Stimulated activated CD4-positive, alpha-beta T cell treated with anti-CD3 and anti-CD28 coated beads, Interleukin-1b, Interleukin-23, amount 100 ng/mL, for 48 hours (primary cell): ENCODE results near the gene SCARF1.
"Not testable (repeated sequence)": the region's sequence is repeated elsewhere in the genome, so short reads cannot be mapped to it uniquely, and the experiment has no call there.

ENCODE experiments used
- DNase-seq: peaks from one replicate; pipeline ENCODE4 v3.0.0-alpha.2; 2020

SCARF1 gene, protein sequence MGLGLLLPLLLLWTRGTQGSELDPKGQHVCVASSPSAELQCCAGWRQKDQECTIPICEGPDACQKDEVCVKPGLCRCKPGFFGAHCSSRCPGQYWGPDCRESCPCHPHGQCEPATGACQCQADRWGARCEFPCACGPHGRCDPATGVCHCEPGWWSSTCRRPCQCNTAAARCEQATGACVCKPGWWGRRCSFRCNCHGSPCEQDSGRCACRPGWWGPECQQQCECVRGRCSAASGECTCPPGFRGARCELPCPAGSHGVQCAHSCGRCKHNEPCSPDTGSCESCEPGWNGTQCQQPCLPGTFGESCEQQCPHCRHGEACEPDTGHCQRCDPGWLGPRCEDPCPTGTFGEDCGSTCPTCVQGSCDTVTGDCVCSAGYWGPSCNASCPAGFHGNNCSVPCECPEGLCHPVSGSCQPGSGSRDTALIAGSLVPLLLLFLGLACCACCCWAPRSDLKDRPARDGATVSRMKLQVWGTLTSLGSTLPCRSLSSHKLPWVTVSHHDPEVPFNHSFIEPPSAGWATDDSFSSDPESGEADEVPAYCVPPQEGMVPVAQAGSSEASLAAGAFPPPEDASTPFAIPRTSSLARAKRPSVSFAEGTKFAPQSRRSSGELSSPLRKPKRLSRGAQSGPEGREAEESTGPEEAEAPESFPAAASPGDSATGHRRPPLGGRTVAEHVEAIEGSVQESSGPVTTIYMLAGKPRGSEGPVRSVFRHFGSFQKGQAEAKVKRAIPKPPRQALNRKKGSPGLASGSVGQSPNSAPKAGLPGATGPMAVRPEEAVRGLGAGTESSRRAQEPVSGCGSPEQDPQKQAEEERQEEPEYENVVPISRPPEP

GRCh38 chr17:1645207-1646171 lies at the start of gene SCARF1:
Gene SCARF1, minus strand, starts transcription at chr17:1645732. Its CDS starts 35 bp downstream, at chr17:1645697.
- DNase-seq: no peak

GRCh38 chr17:1693339-1693738 lies 47.8 kb upstream of the SCARF1 start:
- DNase-seq: no peak

- DNase-seq: no peak
Measured at GRCh38 chr17:1690544-1691221, 45.2 kb upstream of the SCARF1 start.

GRCh38 chr17:1688405-1688804 lies 42.9 kb upstream of the SCARF1 start:
- DNase-seq: not testable (repeated sequence)

- DNase-seq: no peak
Measured at GRCh38 chr17:1686086-1686485, 40.6 kb upstream of the SCARF1 start.

DNA sequence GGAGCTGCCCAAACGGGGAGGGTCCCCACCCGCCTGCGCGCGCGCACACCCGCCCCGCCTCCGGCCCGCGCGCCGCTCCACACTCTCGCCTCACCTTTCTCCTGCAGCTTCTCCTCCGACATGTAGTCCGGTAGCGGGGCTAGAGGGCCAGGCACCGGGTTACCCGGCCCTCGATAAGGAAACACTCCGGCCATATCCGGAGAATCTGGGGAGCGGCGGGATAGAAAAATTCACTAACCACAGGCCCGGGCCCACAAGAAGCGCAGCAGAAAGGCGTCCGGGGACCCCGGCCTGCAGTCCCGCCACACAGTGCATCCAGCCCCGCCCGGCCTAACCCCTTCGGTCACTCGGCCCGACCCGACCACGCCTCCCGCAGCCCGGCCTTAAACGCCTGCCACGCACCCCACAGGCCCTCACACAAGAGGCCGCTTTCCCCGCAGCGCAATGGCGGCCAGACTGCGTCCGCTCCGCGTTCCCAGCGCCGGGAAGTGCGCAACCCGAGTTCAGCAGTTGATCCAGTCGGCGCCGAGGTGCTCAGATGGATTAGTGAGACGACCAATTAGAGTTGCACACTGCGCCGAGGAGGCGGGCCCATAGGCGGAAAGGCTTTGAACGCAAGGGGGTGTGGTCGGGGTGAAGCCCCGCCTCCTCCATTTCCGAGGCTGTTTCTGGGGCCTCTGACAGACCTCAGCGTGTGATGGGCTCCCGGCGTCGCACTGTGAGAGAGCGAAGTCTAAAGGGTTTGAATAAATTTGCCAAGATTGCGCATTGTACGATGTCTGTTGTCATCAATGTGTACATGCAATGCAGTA lies 39.1 kb upstream of the SCARF1 start, which contains the start of gene PRPF8:
TSS of gene PRPF8 (minus strand) at position 490 of the 812 bp plus-strand sequence. CDS start at position 194, 296 bp downstream.
- DNase-seq: peak; percentile 98

GRCh38 chr17:1683459-1683858 lies 37.9 kb upstream of the SCARF1 start:
- DNase-seq: no peak

- no peak for DNase-seq
Measured at GRCh38 chr17:1676401-1676800, 30.9 kb upstream of the SCARF1 start.

DNA sequence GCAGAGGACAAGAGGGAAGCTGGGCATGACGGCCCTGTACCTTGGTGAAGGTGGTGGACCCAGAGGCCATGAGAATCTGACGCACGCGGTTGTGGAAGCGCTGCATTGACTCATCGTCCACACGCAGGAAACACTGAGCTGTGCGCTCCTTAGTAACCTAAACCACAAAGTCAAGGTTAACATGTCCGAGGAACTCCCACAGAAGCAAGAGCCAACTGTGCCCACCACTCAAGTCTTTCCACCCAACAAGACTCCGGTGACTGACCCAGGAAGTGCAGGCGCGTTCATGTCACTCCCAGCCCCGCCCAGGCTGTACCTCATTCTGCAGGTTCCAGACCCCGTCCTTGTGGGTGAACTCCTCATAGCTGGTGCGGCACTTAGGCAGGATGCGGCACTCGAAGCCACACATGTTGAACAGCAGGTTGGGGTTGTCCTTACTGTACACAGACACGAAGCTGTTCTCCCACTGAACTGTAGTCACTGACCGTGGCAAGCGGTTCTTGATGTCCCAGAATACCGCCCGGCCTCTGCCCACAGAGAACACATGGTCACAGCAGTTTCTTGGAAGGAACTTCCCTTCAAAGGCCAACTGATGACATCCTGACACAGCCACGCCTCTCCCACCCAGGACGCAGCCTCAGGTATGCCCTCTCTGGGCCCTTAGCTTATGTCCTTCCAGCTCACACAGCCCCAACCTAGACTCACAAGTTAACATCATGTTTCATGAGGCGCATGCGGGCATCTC lies 27.7 kb upstream of the SCARF1 start:
- DNase-seq: no peak

- not testable (repeated sequence) for DNase-seq
Measured at GRCh38 chr17:1663934-1664333, 18.4 kb upstream of the SCARF1 start.

DNA sequence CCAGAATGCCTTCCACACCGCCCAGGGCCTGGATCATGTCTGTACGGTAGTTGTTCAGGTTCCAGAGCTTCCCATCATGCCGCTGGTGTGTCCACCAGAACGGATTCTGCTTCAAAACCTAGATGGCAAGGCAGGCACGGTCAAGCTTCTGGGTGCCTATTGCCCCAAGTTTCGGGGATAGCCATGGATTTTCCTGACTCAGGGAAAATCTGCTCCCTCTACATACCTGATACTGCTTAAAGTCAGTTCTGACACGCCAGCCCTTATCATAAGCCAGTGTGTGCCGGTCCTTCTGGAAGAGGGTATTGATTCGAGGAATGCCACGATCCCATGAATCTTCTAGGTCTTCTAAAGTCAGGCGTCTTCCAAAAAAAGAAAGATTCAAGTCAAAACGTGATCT lies 15.5 kb upstream of the SCARF1 start:
- no peak for DNase-seq

GRCh38 chr17:1658100-1658499 lies 12.6 kb upstream of the SCARF1 start:
- DNase-seq: no peak

- DNase-seq: no peak
Measured at GRCh38 chr17:1653735-1654134, 8.2 kb upstream of the SCARF1 start.

DNA sequence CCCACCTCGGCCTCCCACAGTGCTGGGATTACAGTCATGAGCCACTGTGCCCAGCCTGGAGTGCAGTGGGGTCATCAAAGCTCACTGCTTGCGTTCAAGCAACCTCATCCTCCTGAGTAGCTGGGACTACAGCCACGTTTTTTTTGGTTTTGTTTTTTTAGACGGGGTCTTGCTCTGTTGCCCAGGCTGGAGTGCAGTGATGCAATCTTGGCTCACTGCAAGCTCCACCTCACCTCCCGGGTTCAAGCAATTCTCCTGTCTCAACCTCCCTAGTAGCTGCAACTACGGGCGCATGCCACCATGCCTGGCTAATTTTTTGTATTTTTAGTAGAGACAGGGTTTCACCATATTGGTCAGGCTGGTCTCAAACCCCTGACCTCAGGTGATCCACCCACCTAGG lies 7.3 kb upstream of the SCARF1 start:
- DNase-seq: not testable (repeated sequence)

DNA sequence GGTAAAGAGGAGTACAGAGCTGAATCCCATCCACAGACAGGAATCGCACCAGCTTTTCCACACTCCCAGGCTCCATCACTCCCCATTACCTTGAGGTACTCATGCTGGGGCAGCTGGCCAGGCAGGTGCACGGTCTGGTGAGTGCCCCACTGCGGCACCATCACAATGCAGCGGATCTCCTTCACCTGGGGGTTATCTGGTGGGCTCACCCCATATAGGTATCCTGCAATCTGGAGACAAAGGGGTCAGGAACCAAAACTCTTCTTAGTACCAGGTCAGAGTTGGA lies 6.0 kb upstream of the SCARF1 start:
- DNase-seq: no peak

DNA sequence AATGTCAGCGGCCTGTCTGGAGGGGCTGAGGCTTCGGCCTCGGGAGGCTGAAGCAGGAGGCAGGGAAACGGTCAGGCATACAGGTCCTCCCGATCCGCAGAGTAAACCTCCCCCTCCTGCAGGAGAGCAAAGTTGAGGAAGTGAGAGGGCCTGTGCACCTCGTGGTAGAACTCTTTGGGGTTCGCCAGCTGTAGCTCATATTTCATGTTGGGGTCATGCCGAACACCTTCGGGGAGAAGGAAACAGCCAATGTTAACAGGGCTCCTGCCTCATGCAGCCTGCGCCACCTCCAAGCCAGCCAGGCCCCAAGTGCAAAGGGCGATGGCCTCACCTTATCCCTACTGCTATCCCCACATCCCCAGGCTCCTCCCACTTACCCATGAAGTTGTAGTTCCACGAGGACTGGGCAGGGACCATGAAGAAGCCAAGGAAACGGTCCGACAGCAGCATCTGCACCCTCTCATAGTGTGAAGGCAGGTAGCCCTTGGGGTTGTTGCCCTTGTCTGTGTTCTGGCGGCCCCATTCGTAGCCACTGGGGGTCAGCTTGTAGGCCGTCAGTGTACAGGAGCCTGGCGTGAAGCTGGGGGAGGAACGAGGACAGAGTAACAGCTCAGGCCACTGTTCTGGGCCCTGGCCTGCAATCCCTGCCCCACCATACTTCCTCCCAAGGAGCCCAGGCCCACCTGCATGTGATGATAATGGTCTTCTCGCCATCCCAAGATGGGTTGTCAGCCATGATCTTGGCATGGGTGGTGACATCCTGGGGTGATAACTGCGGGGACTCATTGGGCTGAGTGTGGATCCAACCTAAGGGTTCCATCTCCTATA lies 5.4 kb upstream of the SCARF1 start:
- no peak for DNase-seq

DNA sequence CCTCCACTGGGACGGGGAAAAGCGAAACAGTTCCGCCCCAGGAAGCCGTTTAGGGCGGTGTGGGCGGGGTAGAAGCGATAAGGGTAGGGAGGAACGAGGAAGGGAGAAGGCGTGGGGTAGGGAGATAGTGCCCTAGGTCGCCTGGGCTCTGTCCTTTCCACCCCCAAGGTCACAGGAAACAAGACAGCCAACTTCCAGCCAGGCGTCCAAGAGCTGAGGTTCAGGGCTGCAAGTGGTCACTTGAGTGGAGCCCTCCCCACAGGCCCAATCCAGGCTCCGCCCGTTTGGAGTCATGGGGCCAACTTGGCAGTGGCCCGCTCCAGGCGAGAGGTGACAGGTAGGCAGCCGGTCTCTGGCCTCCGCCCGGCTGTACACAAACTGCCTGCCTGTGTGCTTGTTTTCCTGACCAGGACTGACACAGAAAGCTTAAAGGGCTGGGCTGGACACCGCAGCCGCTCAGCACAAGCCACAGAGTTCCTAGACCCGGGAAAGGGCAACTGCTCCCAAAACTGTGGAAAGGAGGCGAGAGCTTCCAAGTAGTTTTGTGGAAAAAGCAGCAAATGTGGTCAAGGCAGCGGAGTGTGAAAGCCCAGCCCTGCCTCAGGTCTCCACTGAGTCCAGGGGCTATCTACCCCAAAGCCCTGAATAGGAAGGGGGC lies 4.4 kb upstream of the SCARF1 start, which contains the start of gene RILP:
TSS of gene RILP (minus strand) at position 23 of the 658 bp plus-strand sequence. CDS start 62 bp downstream, outside the sequence.
- no peak for DNase-seq

DNA sequence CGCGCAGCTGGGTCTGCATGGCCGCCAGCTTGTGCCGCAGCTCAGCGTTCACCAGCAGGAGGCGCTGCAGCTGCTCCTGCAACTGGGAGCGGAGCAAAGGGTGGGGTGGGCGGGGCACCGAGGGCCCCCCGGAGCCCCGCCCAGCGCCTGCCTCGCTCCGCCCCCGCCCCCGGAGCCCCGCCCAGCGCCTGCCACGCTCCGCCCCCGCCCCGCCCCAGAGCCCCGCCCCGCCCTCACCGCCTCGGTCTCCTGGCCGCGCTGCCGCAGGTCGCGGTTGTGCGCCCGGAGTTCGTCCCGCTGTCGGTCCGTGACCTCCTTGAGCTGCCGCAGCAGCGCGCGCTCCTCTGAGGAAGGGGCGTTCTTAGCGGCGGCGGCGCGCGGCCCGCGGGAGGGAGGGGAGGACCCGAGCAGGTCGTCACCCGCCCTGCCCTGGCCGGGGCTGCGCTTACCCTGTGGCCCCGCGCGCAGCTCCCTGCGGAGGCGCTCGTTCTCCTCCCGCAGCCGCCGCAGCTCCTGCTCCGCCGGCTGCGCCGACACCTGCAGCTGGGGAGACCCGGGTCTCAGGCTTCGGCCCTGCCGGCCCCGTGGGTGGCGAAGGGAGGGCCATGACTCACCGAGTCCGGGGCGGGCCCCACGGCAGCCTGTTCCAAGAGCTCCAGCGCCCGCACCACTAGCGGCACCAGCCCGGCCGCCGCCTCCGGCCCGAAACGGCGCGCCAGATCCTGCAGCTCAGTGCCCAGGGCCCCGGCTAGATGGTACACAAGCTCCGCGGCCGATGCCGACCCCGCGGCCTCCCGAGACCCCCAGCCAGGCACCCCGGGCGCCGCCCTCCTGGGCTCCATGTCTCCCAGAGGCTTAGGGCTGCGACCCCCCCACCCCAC lies 3.7 kb upstream of the SCARF1 start:
- peak; percentile 94 for DNase-seq
